Neural crest cell (in vitro differentiated cells): Measurements from ENCODE around the gene LSM10. TPM values are rescaled to one million over a fixed set of nuclear protein-coding genes. Genes with fewer than 3 reads are reported as not detected.

Experiments
- DNase-seq: peaks from one replicate; pipeline ENCODE4 v3.0.0; 2021; ENCODE audit warnings: low read depth, mixed read lengths, low spot score
- H3K27ac Mint-ChIP-seq: one replicate; pipeline ENCODE4 v1.8.0; 2021; ENCODE audit warnings: mild to moderate bottlenecking, mixed read lengths; ENCODE audit not compliant: unreplicated experiment
- H3K27me3 Mint-ChIP-seq: 2 replicates; pipeline ENCODE4 v1.8.0; 2021; ENCODE audit warnings: low read depth, mild to moderate bottlenecking, mixed read lengths
- H3K36me3 Mint-ChIP-seq: 2 replicates; pipeline ENCODE4 v1.8.0; 2021; ENCODE audit warnings: low read depth, mild to moderate bottlenecking, mixed read lengths
- H3K4me1 Mint-ChIP-seq: 2 replicates; pipeline ENCODE4 v1.8.0; 2021; ENCODE audit warnings: mixed read lengths
- H3K4me3 Mint-ChIP-seq: one replicate; pipeline ENCODE4 v1.8.0; 2021; ENCODE audit warnings: mild to moderate bottlenecking, mixed read lengths
- H3K9me3 Mint-ChIP-seq: 2 replicates; pipeline ENCODE4 v1.8.0; 2021; ENCODE audit warnings: mixed read lengths
- CTCF ChIP-seq: fragments of 200-600 bp; sonication (generic); conservative IDR thresholded peaks from 2 replicates; pipeline ENCODE4 v1.5.0; 2021; ENCODE audit warnings: antibody characterized with exemption, mild to moderate bottlenecking
- total RNA-seq: library from RNA; stranded (reverse); gene quantifications from 2 replicates; pipeline ENCODE4 v1.2.1, GENCODE V29; 2021

LSM10 gene
- total RNA-seq, 1 donor from 2014 or later = 48.4 TPM

GRCh38 chr1:36387141-36387949 lies 10.4 kb downstream of the LSM10 start:
- no peak for TF ChIP-seq CTCF
- no peak for DNase-seq
- Mint-ChIP-seq H3K27me3 (no peaks in the 10 kb centered on the region), H3K9me3 (no peaks in the 10 kb centered on the region), H3K4me3 (peak overlapping the region; percentile 91), H3K27ac (peak overlapping the region; percentile 99), H3K4me1 (peaks cover 39% of the 10 kb centered on the region), H3K36me3 (no peaks in the 10 kb centered on the region)

GRCh38 chr1:36386265-36387140 lies 11.2 kb downstream of the LSM10 start:
- H3K27ac Mint-ChIP-seq = peak overlapping the region; percentile 99
- TF ChIP-seq CTCF = no peak
- no peaks in the 10 kb centered on the region for H3K36me3 Mint-ChIP-seq
- H3K9me3 Mint-ChIP-seq = no peaks in the 10 kb centered on the region
- peaks cover 39% of the 10 kb centered on the region for H3K4me1 Mint-ChIP-seq
- peak overlapping the region; percentile 91 for H3K4me3 Mint-ChIP-seq
- peak; percentile 35 for DNase-seq
- H3K27me3 Mint-ChIP-seq = no peaks in the 10 kb centered on the region

- Mint-ChIP-seq H3K4me3 (peak within 1 kb of the TSS; percentile 91), H3K27ac (peak within 1 kb of the TSS; percentile 99), H3K4me1 (peaks cover 39% of the 10 kb centered on the region), H3K9me3 (no peaks in the 10 kb centered on the region), H3K36me3 (no peaks in the 10 kb centered on the region), H3K27me3 (no peaks in the 10 kb centered on the region)
- DNase-seq = peak; percentile 89
- no peak for TF ChIP-seq CTCF
These were observed 12.1 kb downstream of the LSM10 start, which contains the start of gene STK40 for GRCh38 chr1:36385410-36386264. Gene STK40, minus strand, starts transcription at chr1:36385924. Its CDS starts 24,592 bp downstream, at chr1:36361332.

GRCh38 chr1:36384542-36385409 lies 12.9 kb downstream of the LSM10 start:
- Mint-ChIP-seq H3K4me1 (peaks cover 39% of the 10 kb centered on the region), H3K27me3 (no peaks in the 10 kb centered on the region), H3K36me3 (no peaks in the 10 kb centered on the region), H3K27ac (no peak overlapping the region), H3K9me3 (no peaks in the 10 kb centered on the region), H3K4me3 (peak overlapping the region; percentile 91)
- no peak for TF ChIP-seq CTCF
- DNase-seq = no peak
